ENCODE measurements around the gene LBP.
A peak's percentile ranks its signal among the peaks of the same experiment; 100 is the strongest.
"Not testable (repeated sequence)": the region's sequence is repeated elsewhere in the genome, so short reads cannot be mapped to it uniquely, and the experiment has no call there.

The LBP gene

DNA sequence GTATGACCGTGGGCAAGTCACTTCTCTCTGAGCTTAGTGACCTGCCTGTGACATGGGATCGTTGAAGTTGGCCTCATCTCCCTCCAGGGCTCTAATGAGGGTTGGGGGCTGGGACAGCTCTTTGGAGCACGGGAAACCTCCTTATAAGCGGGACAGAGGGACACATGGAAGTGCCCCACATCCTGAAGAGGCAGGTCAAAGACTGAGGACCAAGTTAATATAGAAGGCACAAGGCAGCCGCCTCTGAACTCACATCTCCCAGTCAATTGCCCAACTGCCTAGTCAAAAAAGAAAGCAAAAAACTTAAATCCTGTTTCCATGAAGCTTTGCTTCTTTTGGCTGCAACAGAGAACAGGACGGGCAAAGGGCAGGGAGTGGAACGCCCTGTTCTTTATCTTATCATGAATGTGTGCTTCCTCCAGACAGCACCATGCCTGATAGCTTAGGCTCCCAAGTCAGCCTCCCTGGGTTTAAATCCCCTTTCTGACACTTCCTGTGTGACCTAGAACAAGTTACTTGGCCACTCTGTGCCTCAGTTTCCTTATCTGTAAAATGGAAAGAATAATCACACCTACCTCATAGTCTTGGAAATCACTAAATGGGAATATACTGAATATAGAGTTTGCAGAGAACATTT is 27.1 kb downstream of the LBP start:
- H3K4me3 ChIP-seq = no peak overlapping the region
- peak overlapping the region in 1 of 2 donors; percentile 70 for H3K27ac ChIP-seq
- TF ChIP-seq, protein P1, sequence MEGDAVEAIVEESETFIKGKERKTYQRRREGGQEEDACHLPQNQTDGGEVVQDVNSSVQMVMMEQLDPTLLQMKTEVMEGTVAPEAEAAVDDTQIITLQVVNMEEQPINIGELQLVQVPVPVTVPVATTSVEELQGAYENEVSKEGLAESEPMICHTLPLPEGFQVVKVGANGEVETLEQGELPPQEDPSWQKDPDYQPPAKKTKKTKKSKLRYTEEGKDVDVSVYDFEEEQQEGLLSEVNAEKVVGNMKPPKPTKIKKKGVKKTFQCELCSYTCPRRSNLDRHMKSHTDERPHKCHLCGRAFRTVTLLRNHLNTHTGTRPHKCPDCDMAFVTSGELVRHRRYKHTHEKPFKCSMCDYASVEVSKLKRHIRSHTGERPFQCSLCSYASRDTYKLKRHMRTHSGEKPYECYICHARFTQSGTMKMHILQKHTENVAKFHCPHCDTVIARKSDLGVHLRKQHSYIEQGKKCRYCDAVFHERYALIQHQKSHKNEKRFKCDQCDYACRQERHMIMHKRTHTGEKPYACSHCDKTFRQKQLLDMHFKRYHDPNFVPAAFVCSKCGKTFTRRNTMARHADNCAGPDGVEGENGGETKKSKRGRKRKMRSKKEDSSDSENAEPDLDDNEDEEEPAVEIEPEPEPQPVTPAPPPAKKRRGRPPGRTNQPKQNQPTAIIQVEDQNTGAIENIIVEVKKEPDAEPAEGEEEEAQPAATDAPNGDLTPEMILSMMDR (IDR thresholded peaks at IDR 0.05) = no peak
- peak; percentile 57 for DNase-seq (ENCODE audit: low spot score)

DNA sequence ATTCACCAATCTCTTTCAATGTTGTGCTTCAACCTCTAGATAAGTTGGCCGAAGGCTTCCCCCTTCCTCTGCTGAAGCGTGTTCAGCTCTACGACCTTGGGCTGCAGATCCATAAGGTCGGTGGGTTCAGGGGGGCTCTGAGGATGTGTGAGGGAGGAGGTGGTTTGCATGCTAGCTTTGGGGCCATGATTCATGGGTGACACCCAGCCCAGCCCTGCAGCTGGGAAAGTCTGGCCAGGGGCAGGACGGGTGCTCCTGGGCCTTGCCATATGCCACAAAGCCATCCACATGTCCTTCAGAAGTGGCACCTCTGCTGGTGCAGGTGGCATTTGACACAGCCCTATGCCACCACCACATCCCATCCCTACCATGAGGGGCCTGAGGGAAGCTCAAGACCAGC is 27.6 kb downstream of the LBP start:
- peak; percentile 67 for DNase-seq (ENCODE audit: low spot score)
- TF ChIP-seq, protein P1 (IDR thresholded peaks at IDR 0.05) = no peak
- peak overlapping the region in 1 of 2 donors; percentile 43 for H3K27ac ChIP-seq
- H3K4me3 ChIP-seq = no peak overlapping the region

DNA sequence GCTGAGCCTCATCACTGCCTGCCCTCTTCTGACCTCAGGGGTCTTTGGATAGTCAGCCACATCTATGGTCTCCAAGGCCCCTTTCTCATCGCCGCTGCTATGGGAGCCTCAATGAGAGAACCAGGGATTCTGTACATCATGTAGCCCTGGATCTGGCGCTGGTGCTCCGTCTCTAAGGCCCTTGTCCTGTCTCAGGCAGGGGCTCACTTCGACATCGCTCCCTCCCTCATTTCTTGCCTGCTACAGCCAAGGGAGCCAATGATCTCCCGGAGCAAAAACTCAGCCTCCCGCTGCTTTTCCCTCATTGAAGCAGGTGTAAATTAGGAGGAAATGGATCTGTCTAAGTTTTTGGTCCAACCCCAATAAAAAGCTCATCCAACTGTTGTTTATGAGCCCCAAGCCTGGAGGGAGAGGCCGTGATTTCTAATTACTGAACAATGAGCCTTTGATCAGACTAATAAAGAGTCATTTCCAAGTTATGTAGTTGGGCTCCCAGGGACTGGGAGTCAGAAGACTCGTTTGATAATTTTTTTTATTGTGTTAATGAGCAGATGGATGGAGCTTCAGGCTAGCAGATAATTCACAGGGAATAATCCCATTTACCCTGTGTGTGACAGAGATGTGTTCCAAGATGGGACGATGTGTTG is 30.9 kb downstream of the LBP start:
- no peak overlapping the region for H3K27ac ChIP-seq
- no peak for DNase-seq (ENCODE audit: low spot score)

DNA sequence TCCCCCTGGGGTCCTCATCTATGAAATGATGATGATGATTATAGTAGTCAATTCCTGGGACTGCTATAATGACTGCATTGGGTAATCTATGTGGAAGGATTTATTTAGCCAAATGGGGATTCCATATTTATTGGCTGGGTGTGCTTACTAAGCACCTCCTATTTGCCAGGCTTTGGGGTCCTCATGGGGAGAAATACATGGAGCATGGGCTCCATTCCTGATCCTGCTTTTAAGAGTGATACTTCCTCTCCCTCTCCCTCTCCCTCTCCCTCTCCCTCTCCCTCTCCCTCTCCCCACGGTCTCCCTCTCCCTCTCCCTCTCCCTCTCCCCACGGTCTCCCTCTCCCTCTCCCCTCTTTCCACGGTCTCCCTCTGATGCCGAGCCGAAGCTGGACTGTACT is 31.6 kb downstream of the LBP start:
- not testable (repeated sequence) for DNase-seq (ENCODE audit: low spot score)

More for the DNA sequence above, 30.9 kb downstream of the LBP start:
- H3K4me3 ChIP-seq = no peak overlapping the region
- TF ChIP-seq, protein P1 (IDR thresholded peaks at IDR 0.05) = no peak

DNA sequence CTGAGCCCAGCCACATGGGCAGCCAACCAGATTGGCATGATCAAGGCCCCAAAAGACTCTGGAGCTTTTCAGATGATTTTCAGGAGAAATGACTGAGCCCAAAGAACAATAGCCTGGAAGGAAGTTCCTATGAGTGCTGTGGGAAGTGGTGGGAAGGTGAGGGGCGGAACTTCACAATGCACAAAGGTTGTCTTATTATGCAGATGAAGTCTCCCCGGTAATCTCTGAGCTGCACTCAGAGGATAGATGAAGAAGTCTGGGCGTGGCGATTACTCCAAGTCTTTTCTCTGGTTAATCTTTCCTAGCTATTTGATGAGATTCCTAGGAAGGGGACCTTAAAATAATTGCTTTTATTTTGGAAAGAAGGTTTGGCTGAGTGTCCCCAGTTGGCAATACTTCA is 36.9 kb downstream of the LBP start:
- DNase-seq (ENCODE audit: low spot score) = no peak
- Histone ChIP-seq H3K4me3 (no peak overlapping the region), H3K27ac (no peak overlapping the region)
- TF ChIP-seq, protein P1 (IDR thresholded peaks at IDR 0.05) = no peak

More for the DNA sequence above, 31.6 kb downstream of the LBP start:
- not testable (repeated sequence) for H3K4me3 ChIP-seq, H3K27ac ChIP-seq

DNA sequence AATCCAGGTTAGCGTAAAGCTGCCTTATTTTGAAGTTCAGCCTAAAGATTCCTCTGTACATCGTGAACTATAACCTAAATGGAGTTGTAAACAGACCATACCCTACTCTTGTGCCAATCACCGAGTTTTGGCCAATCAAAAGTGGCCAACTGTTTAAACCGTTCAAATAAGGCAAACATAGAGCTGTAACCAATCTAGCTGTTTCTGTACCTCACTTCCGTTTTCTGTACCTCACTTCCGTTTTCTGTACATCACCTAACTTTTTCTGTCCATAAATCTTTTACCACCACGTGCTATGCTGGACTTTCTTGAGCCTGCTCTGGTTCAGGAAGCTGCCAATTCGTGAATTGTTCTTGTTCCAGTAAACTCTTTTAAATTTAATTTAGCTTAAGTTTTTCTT is 39.7 kb downstream of the LBP start:
- DNase-seq (ENCODE audit: low spot score) = no peak
- TF ChIP-seq, protein P1 (IDR thresholded peaks at IDR 0.05) = no peak
- no peak overlapping the region for H3K27ac ChIP-seq
- H3K4me3 ChIP-seq = no peak overlapping the region

DNA sequence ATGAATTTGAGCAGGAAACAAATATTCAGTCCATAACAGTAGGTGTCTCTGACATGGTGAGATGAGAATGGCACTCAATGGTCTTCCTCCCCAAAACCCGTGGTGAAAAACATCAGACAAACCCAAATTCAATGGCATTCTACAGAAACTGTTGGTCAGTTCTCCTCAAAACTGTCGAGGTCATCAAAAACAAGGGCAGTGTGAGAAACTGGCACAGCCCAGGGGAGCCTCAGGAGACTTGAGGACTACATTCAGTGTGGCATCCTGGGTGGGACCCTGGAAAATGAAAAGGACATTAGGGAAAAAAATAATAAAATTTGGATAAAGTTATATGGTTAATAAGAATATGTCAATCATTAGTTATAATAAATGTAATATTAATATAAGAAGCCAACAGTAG is 40.6 kb downstream of the LBP start:
- Histone ChIP-seq H3K4me3 (no peak overlapping the region), H3K27ac (no peak overlapping the region)
- TF ChIP-seq, protein P1 (IDR thresholded peaks at IDR 0.05) = no peak
- DNase-seq (ENCODE audit: low spot score) = no peak

Measured in coronary artery (tissue), 2 donors.